Activated T-helper 1 cell treated with anti-CD3 and anti-CD28 coated beads, Interleukin-2, amount 50 U/mL, for 16 hours (primary cell): ENCODE data around the gene NTN1.

Source experiments
- DNase-seq, 2 donors: peaks; one replicate each; pipeline ENCODE4 v3.0.0-alpha.2; 2020; ENCODE audit warnings: low read depth in 1 of 2, low spot score in 1 of 2

Gene NTN1

DNA sequence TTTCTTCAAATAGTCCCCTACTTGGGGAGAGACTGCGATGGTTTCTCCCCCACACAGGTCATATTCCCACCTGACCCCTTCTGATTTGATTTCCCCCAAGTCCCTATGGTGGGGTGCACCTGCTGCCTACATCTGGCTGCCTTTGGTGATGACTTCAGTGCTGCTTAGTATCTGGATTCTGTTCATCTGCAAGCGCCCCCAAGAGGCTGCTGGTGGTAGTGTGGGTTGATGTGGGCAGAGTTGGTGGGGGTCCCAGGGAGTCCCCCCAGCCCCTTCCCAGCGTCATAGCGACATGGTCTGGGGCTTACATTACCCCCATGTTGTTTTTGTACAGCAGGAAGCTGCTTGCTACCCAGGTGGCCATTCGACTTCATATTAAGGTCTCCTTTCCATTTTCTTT is 99.2 kb downstream of the NTN1 start:
- no peak for DNase-seq

DNA sequence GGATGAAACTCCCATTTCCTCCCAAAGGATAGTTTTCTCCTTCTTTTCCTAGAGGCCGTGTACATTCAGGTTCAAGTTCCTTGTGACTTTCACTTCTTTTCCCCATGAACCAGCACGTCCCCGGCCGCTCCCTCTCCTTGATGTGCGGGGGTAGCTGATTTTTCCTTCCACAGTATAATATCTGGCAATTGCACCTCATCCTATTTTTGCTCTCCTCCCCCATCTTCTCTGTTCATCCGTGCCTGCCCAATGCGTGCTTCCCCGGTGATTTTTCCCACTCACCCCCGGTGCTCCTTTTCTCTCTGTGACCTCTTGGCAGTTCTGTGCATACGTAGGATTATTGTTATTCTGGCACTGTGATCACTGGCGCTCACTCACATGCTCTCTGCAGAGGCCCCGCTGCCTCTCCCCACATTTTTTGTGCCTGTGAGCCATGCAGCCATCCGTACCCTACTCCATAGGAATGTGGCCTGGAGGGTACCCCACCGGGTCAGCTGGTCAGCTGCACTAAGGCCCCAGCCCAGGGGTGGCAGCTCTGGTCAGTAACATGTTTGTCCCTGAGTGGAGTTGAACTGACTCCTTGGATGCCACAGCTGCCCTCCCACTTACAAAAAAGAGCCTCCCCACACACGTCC is 100.0 kb downstream of the NTN1 start:
- DNase-seq = no peak

DNA sequence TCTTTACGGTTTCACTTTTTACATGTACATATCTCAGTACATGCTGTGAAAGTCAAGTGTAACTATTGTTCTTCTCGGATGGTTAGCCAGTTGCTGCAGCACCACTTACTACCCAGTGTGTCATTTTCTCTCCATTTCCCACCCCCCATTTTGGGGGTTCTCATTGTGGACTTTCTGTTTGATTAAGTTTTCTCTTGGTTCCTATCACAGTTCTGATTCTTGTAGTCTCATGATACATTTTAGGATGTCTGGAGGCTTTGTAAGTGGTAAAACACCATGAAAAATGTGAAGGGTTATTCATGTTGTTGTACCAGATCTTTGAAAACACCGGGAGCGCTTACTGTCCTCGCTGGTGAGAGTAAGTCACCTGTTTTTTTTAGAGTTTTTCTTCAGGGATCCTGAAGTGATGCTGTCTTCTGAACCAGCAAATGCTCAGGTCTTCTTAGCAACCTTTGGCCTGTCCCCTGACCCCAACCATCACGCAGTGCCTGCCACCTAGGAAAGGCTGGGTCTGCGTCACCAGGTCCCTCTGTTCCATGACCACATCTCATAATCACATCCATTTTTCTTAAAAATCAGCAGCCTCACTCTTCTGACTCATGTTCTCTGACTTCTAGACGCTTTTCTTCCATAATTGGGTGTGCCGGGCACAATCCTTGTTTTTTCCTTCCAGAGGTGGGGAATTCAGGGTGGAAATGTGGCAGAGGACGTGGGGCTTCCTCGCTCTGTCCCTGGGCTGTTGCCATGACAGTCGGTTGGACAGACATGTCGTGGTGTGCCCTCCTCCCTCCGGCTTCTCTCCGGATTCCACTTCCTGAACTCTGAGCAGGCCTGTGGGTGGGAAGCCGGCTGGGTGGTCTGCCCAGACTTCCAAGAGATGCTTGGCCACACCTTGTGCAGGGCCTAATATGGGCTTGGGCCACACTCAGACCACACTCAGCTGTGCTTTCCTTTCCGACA is 102.6 kb downstream of the NTN1 start:
- DNase-seq = no peak

DNA sequence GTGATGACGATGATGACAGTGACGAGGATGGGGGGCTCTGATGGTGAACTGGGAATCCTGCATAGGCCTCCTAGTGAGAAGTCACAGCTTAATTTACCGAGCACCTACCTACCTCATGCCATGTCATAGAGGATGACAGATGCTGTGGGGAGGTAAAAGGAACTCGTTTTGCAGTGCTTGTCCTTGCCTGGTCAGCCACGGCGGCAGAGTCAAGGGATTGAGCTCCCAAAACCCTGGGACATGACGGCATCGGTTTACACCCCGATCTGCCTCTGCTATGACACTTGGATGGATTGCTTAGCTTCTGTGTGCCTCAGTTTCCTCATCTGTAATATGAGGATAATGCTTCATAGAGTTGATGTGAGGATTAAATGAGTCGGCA is 103.2 kb downstream of the NTN1 start:
- DNase-seq = no peak

DNA sequence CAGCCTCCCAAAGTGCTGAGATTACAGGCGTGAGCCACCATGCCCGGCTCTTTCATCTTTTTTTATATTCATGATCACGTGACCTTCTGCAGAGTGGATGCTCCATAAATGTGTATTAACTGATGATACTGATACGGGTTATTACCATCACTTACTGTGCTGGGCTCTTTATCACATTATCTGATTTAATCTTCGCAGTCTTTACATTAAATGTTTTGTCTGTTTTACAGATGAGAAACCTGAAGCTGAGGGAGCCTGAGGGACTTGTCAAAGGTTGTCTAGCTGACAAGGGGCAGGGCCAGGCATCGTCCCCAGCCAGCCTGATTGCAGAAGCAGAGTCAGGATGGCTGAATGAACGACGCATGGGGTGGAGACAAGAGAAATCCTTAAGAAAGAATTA is 104.4 kb downstream of the NTN1 start:
- DNase-seq = no peak

DNA sequence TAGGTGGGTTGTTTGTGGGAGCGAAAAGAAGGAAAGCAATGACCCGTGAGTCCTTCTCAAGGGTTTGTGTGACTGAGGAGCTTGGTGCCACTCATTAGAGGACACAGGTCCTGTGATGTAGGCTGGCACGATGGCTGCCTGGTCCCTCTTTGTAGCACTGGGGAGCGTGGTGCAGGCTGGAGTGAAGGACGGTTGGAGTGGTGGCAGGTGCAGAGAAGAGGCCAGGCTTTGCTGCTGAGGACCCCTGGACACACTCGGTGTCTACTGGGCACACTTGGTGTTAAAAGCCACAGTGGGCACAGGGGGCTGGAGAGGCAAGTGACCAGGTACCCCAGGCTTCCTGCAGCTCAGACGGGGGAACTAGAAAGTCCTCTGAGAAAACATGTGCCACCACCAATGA is 106.0 kb downstream of the NTN1 start:
- no peak for DNase-seq

DNA sequence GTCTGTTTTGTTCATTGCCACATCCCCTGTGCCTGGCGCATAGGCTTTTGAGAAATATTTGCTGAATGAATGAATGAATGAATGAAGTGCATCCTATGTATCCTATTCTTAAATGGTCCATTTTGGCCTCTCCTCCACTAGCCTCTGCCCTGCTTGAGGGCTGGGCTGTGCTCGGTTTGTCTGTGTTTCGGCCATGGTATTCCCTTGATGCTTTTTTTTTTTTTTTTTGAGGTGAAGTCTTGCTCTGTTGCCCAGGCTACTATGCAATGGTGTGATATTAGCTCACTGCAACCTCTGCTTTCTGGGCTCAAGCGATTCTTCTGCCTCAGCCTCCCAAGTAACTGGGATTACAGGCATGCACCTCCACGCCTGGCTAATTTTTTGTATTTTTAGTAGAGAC is 110.1 kb downstream of the NTN1 start:
- no peak for DNase-seq

DNA sequence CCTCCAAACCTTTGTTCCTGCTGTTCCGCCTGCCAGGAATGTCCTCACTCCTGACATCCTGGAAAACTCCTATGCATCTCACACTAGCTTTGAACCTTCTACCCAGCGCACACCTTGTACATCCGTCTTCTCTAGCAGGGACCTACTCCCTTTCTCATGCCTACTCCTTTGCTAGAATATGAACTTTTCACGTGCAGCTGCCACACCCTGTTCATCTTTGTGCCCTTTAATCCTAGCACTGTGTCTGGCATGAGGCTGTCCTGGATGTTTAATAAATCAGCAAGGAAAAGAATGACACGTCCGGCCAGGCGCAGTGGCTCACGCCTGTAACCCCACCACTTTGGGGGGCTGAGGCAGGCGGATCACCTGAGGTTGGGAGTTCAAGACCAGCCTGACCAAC is 111.0 kb downstream of the NTN1 start:
- DNase-seq = no peak

DNA sequence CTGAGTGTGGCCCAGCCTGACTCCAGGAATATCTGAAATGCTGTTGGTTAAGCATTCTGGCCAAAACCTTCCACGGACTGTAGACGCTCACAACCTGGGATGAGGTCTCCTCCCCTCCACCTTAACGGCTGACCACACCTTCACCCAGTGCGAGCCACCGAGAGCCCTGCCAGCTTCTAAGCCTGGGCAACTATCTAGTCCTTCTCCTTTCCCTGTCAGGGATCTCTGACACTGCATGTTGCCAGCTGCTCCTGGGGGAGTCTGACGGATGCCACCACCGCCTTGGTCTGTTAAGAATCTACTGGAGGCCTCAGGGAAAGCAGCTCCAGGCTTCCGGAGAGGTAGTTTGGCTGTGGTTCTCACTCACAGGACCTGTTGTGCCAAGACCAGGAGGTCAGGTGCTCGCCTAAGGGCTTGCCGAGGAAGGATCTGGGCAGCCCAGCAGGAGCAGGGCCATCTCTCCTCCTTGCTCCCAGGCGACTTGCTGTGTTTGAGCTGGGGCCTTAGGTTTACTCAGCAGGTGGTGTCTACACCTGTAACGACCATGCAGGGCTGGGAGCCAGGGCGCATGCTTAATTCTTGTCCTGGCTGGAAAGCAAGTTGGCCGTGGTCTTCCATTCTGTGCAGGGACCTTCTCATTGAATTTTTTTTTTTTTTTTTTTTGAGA is 111.8 kb downstream of the NTN1 start:
- DNase-seq = no peak

DNA sequence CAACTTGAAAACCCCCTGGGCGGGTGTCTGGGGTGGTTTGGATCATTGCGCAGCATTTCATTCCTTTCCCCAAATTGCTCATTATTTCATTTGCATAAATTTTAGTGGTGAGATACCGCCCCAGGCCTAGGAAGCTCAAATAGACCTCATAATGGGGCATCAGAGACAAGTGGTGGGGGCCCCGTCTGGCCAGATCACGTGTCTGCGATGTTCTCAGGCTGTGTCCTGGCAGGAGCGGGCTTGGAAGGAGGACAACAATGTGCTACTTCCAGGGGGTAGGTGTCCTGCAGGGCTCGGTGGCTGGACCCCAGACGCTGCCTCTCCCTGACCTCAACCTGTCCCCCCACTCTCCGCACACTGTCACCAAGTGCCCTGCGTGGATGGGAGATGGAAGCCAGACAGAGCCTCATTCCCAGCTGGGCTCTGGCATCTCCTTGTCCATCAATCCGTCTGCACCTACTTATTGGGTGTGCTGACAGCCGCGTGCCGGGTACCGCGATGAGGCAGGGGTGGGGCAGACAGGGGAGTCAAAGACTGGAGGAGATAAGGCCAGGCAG is 116.9 kb downstream of the NTN1 start:
- no peak for DNase-seq

DNA sequence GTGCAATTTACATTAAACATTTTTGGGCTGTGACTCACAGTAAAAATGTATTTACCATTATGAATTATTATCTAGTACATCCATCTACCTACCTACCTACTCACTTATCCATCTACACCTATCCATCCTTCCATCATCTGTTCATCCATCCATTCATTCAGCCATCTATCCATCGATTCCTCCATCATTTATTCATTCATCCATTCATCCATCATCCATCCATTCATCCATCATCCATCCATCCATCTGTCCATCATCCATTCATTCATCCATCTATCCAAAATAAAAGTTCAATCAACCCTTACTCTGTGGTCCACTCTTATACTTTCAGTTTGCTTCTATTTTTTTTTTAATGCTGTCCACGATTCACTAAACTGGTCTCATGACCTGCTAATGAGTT is 118.4 kb downstream of the NTN1 start:
- DNase-seq = no peak

DNA sequence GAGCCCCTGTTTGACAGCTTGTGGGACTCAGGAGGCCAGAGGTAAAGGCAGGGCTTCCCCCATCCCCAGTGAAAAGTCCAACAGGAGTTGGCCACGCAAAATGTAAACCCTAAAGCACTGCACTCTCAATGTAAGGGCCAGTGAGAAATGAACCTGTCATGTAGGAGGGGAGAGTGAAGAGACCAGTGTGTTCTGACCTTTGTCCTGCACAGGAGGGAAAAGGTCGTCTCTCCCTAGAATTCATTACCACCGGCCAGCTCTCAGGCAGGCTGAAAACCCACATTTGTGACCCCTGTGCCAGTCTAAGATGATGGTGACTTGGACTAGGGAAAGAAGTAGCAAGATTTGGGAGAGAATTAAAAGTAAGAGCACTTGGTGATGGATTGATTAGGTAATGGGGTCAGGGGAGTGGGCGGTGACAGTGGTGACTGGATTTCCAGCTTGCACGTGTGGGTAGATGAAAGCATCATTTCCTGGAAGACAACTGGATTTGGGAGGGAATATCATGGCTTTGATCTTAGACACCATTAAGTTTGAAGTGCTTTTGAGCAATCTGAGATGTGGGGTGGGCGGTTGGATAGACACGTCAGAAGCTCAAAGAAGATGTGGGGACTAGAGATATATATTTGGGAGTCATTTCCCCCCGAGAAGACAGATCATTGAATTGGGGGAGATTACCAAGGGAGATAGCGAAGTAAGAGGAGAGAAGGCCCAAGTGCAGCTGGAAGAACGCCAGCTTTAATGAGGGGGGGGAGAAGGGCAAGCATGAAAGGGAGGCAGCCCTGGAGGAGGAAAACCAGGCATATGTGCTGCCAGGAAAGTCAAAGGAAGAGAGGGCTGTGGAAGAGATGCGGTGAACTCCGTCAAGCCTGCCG is 119.5 kb downstream of the NTN1 start:
- DNase-seq = no peak

DNA sequence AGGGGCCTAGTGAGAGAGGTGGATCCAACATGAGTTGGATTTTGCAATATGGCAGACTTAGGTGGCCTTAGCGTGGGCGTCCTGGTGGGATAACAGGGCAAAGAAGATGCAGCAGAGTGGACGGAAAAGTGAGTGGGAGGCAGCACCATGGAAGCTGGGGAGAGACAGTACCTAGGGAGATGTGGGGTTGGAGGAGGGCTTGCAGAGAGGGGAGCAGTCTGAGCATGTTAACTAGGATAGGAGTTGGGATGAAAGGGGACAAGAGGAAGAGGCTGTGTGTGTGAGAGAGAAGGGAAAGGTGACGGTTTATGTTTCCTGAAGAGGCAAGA is 120.1 kb downstream of the NTN1 start:
- no peak for DNase-seq

DNA sequence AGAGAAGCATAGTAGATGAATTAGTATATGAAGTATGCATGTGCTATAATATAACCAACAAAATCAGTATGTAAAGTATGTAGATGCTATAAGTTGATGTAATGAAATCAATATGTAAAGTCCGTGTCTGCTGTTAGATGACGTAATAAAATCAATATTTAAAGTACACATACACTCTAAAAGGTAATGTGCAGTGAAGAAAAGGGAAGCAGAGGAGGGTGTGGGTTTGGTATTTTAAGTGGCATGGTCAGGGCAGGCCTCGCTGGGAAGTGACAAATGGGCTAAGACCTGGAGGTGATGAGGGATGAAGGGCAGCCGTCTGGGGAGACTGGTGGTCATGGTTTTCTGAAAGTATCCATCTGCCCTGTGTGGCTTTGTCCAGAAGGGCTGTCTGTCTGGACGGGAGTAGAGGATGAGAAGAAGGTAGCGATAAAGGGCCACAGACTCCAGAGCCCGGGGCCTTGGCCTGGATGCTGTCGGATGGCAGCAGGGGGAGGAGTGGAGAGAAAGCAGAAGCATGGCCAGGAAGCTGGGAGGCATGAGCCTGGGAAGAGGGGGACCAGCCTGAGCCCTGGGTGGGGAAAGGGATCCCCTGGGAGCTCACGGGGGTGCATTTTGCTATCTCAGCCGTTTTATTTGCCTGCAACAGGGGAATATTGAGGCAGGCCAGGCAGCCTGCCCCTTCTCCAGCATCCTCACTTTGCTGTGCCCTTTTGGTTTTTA is 121.6 kb downstream of the NTN1 start:
- DNase-seq = no peak

DNA sequence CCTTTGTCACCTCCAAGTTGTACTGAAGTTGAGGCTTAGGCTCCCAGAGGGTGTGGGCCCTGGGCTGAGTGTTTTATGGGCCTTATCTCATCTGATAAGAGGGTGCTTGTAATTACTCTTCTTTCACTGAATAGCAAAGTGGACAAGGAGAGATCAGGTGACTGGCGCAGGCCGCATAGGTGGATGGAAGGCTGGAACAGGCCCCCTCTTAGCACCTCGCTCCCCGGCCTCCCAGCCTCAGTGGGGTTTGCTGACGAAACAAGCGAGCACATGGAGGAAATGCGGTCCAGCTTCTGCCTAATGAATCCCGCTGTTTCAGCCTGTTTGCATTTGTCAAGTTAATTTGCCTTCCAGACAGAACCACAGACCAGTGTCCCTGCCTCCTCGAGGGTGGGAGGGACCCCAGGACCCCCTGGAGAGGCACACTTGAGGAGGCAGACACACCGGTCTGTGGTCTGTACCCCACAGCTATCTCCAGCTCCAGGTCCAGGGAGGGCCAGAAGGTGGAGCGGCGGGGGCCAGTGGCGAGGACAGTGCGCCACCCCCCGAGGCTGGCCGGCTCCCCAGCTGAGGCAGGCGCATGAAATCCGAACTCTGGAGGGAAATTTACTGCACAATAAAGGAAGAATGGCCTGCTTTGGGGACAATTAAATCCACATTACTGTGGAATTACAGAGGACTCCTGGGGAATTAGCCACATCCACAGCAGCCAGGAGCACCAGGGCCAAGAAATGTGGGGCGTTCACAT is 123.4 kb downstream of the NTN1 start:
- DNase-seq = no peak

DNA sequence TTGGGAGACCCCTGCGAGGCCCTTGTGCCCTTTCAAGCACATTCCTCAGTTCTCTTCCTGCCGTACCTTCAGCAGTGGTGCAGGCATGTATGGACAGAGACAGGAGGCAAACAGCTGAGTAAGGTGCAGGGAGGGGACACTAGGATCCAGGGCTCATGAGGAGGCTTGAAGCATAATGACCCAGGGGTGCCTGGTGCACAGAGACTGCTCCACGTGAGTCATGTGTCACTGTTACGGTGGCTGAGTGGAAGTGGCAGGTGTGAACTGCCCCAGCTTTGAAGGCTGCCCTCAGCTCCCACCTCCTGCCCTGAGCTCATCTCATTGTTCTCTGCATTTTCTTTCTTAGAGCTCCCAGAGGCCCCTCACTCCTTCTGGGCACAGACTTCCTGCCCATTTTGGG is 124.8 kb downstream of the NTN1 start:
- DNase-seq = no peak

DNA sequence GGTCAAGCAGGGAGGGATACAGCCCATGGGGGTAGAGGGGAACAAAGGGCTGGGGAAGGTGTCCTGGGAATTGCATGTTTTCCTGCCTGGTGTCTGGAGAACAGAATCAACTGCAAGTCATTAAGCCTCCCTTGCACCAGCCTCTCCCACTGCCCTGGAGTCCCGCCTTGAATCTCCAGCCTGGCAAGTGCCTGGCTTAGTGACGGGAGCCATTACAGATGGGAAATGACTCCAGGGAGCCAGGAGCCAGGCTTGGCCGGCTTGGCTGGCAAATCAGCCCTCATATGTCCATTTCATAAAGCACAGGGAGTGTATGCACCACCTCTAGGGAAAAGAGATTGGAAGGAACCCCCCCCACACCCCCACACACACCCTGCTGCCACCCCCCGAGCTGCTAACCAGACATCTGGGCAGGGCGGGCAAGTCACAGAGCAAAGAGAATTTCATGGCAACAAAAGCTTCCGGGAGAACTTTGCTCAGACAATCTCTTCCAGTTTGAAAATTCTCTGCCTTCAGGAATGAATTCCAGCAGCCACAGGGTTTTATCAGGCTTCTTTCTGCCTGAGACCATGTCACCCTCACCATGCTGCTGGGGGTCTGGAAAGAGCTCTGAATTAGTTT is 127.7 kb downstream of the NTN1 start:
- DNase-seq = no peak

DNA sequence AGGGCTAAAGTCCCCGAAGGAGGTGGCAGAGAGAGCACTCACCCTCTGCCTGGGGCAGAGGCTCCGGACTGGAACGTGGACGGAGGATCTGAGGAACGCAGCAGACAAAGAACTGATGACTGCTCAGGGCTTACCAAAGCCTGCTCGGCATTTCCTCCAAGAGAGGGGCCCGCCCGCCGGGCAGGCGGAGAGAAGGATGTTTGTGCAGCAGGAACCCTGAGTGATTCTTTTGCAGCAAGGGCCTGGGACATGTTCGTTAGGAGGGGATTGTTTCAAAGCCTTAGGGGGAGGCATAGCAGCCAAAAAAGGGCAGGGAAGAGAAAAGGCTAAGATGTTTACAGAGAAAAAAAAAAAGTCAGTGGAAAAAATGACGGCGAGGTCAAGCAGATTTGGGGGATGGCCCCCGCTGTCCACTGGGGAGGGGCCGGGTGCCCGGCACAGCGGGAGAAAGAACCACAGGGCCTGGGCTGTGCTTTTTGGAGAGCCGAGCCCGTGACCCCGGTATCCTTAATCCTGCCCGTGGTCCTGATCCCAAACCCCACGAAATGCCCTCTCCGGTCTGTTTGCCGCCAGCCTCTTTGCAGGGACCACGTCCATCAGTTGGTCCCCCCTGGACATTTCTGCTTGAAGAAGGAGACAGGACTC is 129.3 kb downstream of the NTN1 start:
- DNase-seq = no peak

DNA sequence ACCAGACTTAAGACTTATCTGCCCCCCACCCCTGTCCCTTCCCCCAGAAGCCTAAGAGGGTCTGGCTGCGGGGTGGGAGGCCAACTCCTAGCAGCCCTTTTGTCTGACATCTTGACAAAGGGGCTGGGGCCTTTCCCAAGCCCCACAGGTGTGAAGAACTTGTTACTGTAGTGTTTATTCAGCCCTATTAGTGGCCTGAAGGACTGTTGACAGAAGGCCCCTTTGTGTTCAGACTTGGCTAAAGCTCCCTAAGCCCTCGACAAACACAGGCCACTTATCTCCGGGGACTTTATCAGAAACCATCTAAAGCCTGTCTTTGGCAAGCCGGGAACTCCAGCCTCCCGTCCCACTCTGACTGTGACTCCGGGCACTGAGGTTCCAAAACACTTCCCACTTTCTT is 129.8 kb downstream of the NTN1 start:
- no peak for DNase-seq
